HG03460 (cell line): ENCODE data around the gene CSTPP1.
"Not testable (repeated sequence)": the region's sequence is repeated elsewhere in the genome, so short reads cannot be mapped to it uniquely, and the experiment has no call there.

Source experiments
- ATAC-seq: cut with Tn5 transposase; IDR thresholded peaks from one replicate; pipeline ENCODE4 v1.9.1; 2021; ENCODE audit not compliant: unreplicated experiment

CSTPP1 gene

GRCh38 chr11:46952553-46952952, 16.0 kb downstream of the CSTPP1 start:
- no peak for ATAC-seq

- ATAC-seq = no peak
Observed at GRCh38 chr11:46953093-46953492, 16.5 kb downstream of the CSTPP1 start.

- no peak for ATAC-seq
Observed at GRCh38 chr11:46958777-46959176, 22.2 kb downstream of the CSTPP1 start.

GRCh38 chr11:46961041-46961440, 24.5 kb downstream of the CSTPP1 start:
- no peak for ATAC-seq

GRCh38 chr11:46961886-46962285, 25.3 kb downstream of the CSTPP1 start:
- not testable (repeated sequence) for ATAC-seq

- ATAC-seq = no peak
Observed at GRCh38 chr11:46963844-46964243, 27.3 kb downstream of the CSTPP1 start.

DNA sequence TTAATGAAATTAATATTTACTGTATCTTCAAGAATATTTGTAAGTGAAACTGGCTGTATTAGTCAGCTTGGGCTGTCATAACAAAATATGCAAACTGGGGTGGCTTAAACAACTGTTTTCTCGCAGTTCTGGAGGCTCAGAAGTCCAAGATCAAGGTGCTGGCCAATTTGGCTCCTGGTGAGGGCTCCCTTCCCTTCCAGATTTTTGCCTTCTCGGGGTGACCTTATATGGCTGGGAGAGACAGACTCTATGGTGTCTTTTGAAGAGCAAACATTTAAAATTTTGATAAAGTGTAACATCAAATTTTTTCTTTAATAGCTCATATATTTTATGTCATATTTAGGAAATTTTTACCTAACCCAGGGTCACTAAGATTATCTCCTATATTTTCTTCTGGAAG, 30.2 kb downstream of the CSTPP1 start:
- no peak for ATAC-seq

- ATAC-seq = no peak
Observed at GRCh38 chr11:46967962-46968361, 31.4 kb downstream of the CSTPP1 start.

- no peak for ATAC-seq
Observed at GRCh38 chr11:46969379-46969778, 32.8 kb downstream of the CSTPP1 start.

- no peak for ATAC-seq
Observed at GRCh38 chr11:46970913-46971625, 34.5 kb downstream of the CSTPP1 start.

DNA sequence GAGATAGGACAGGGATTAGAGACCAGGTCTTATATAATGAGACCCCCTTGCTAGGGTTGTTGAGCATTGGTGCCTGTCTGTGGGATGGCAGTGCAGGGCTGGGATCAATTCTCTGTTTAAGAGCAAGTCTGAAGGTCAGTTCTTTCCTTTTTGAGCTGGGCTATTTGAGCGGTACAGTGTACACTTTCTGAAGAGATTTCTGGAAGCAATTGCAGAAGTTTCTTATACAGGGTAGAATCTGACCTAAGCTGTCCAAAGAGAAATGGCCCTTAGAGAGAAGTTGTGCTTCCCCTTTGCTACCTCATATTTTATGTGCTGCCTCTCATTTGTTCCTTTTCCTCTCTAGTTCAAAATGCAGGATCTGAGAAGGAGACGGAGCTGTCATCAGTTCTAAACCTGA, 35.8 kb downstream of the CSTPP1 start:
- no peak for ATAC-seq

GRCh38 chr11:46972821-46973220, 36.3 kb downstream of the CSTPP1 start:
- ATAC-seq = no peak

DNA sequence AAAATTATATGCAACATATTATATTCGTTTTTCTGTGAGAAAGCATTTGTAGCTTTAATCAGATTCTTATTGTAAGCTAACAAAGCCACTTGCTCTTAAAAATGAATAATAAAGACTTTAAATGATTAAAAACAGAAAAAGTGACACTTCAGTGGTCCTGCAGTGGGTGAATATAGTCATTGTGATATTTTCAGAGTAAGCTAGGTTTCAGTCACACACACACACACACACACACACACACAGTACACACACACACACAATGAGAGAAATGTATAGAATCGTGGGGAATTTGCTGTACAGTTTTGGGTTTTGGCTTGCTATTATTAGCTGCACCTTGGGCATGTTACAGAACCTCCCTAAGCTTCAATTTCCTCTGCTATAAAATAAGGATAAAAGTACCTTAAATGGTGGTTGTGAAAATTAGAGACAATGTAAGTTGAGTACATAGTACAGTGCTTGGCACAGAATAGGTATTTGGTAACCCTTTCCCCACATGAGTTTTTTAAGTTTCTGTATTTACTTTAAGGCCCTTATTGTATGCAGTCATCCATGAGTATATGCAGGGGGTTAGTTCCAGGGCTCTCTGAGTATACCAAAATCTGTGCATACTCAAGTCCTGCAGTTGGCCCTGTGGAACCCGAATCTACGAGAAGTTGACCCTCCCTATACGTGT, 39.8 kb downstream of the CSTPP1 start:
- no peak for ATAC-seq

DNA sequence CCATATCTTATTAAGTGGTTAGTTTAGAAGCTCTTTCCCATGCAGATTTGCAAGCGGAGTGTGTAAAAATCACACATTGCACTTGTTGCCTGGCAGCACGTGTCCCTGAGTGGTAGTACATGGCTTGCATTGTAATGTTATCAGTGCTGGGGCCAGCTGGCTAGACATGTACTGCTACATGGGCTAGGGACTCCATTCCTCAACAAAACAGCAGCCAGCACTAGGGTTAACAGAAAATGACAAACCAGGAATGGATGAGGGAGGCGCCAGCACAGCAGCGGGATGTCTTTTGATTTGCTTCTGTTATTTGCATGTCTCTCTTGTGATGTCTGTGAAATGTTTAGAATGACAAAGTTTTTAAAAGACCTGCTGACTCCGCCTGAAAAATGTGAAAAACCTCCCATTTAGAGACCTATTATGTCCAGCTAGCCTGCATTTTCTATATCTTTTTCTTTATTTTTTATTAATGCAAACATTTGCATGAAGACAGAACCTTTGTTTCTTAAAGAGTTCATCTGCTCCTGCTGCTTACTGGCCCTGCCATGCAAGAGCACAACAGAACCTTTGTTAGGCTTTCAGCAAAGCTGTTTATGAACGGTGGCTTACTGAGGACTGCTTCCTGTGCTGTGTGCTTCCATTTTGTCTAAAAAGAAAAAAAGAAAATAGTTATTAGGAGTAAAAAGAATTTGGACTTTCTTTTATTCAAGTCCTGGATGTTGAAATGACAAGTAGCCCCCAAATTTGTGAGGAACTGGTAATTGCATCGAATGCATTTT, 40.7 kb downstream of the CSTPP1 start:
- ATAC-seq = no peak

DNA sequence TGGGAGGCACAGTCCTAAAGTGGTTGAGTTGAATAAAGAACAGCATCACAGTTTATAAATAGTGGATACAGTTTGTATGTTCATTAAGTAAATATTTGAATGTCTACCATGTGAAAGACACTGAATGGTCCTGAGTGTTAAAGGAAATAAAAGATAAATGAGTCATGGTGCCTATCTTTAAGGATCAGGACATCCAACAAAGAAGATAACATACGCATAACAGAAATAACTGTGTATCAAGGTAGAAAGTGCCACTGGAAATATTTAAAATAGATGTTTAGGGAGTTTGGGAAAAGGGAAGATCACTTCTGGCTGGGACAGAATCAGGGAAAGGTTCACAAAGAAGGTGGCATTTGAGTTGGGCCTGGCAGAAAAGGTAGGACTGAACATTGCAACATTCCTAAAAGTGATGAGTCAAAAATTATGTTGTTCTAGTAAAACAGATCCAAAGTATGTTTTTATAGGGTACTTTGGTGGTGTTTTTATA, 41.5 kb downstream of the CSTPP1 start:
- no peak for ATAC-seq

- no peak for ATAC-seq
Observed at GRCh38 chr11:46979358-46979757, 42.8 kb downstream of the CSTPP1 start.

DNA sequence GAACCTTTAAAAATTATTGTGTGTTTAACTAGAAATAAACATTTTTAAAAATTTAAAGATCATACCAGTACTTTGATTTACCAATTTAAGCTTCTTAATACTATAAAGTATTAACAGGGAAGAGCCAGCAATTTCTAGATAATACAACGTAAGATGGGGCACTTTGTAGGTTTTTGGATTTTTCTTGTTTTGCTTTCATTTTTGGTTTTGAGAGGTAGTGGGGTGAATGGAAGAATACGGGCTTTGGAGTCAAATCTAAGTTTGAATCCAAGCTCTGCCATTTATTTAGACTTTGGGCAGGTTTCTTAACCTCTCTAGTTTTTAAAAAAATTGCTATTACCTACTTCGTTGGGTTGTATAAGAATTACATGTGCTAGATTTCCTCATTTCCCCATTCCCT, 44.9 kb downstream of the CSTPP1 start:
- no peak for ATAC-seq

GRCh38 chr11:46982797-46983452, 46.4 kb downstream of the CSTPP1 start:
- ATAC-seq = no peak

DNA sequence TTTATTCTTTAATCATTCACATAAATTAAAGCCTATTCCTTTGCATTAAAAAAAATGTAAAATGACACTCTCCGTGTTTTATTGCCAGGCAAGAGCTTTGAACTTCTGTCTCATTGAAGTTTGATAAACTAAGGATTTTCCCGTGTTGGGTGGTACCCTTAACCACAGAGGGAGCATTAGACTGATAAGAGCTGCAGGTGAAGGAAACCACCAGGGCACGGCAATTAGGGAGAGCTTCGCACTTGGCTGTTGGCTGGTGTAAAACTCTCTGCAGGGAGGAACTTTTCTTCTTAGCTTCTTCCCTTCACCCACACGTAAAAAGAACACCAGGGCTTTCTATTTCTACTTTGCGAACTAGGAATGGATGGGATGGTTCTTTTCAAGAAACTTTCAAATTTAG, 47.0 kb downstream of the CSTPP1 start:
- ATAC-seq = no peak

DNA sequence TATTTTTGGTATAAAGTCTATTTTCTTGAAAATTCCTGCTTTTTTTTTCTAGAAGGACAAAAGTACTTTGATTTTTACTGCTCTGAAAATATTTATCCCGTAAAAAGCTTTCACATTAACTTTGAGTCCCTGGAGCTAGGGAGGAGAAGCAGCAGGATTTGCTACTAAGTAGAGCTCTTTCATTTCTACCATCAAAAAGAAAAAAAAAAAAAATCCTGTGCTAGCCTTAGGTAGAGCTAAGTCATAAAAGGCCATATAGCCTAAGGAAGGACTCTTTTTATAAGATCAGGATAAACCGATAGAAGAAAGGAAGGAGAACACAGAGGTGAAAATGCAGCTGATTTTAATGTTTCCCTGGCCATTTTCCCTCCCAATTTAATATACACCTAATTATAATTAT, 48.0 kb downstream of the CSTPP1 start:
- no peak for ATAC-seq

- ATAC-seq = no peak
Observed at GRCh38 chr11:46984987-46985386, 48.4 kb downstream of the CSTPP1 start.
